HG03354 (cell line): ENCODE data around the gene PPP1R9A.
"Not testable (repeated sequence)": the region's sequence is repeated elsewhere in the genome, so short reads cannot be mapped to it uniquely, and the experiment has no call there.

Source experiments
- ATAC-seq: cut with Tn5 transposase; IDR thresholded peaks from one replicate; pipeline ENCODE4 v1.9.1; 2021; ENCODE audit warnings: mild to moderate bottlenecking; ENCODE audit not compliant: unreplicated experiment, poor library complexity, severe bottlenecking

Gene PPP1R9A

GRCh38 chr7:94971051-94971867 is 63.9 kb downstream of the PPP1R9A start:
- no peak for ATAC-seq

GRCh38 chr7:94972296-94972695 is 64.9 kb downstream of the PPP1R9A start:
- no peak for ATAC-seq

DNA sequence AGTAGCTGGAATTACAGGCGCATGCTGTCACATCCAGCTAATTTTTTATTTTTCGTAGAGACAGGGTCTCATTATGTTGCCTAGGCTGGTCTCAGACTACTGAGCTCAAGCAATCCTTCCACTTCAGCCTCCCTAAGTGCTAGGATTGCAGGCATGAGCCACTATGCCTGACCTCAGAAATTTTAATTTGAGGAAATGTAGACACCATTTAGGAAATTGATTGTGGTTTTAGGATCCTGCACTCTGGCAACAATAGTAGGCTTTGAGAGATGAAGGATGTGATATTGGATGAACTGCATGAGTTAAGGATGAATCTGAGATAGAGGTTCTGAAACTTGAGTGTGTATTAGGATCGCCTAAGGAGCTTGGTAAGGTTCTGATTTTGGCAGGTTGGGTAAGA is 66.5 kb downstream of the PPP1R9A start:
- no peak for ATAC-seq

GRCh38 chr7:94974423-94974822 is 67.0 kb downstream of the PPP1R9A start:
- ATAC-seq = no peak

DNA sequence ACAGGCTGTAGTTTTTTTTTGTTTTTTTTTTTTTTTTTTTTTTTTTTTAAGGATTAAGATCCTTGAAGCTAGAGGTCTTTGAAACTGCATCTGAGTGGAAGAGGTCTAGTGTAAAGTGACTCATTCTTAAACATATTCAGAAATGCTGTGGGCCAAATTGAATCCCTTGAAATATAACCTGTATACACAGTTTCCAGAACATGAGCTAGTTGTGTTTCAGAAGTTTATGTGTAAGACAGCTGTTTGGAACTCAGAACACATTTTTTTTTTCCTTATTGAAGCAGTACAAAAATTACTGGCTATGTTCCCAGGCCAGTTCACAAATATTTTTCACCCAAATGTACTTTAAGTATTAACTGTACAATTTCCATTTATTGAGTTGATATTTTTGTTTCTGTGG is 67.9 kb downstream of the PPP1R9A start:
- ATAC-seq = no peak

DNA sequence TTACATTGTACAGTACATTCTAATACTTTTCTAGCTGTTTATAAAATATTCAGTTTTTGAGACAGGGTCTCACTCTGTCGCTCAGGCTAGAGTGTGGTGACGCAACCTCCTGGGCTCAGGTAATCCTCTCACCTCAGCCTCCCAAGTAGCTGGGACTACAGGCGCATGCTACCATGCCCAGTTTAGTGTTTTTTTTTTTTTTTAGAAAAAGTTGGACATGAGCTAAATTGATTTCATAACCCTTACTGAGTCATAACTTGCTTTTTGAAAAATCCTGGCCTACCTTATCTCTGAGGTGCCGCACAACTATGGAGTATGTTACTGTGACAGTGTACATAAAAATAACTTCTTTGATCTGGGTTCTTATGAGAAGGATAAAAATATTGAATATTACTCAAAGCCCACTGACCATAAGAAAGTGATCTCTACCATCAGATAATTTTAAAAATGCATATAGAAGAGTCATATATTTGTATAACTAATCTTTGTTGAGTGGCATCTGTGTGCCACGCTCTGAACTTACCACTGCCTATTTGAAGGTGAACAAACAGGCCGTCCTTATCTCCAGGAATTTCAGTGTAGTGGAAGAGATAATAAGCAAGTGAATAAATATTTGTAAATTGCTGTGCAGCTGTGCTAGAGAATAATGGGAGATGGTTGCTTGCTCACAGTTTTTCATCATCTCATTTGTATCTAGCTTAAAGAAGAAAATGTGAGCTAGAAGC is 73.2 kb downstream of the PPP1R9A start:
- no peak for ATAC-seq

DNA sequence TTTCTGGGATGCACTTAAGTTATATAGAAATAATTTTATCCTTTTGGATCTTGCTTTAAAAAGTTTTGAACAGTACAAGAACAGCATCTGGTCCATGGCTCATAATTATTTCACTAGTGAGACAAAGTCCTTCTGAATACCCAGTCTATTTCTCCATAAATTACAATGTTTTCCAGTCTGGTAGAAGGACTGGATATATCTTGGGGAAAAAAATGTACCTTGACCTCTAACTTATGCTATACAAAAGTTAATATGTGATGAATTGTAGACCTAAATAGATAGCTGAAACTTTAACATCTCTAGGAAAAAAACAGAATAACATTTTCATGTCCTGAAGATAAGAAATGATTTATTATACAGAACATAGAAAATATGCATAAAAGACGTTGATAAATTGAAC is 88.5 kb downstream of the PPP1R9A start:
- ATAC-seq = no peak

GRCh38 chr7:94996369-94996768 is 89.0 kb downstream of the PPP1R9A start:
- no peak for ATAC-seq

DNA sequence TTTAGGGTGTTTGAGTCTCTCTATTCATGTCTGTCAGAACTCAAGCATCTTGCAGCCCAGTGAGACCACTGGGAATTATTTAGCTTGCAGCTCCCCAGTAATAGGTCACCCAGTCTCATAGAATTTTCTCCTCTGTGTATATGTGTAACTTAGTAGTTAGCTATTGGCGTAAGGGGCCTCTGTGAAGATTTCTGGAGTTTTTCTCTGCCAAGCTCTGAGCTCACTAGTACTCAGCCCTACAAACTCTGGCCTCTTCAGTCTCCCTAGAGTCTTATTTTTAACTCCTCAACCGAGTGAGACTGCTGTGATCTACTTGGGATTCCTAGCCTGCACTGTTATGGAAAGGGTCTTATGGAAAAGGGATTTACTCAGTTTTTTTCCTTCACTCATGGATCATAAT is 90.2 kb downstream of the PPP1R9A start:
- no peak for ATAC-seq

DNA sequence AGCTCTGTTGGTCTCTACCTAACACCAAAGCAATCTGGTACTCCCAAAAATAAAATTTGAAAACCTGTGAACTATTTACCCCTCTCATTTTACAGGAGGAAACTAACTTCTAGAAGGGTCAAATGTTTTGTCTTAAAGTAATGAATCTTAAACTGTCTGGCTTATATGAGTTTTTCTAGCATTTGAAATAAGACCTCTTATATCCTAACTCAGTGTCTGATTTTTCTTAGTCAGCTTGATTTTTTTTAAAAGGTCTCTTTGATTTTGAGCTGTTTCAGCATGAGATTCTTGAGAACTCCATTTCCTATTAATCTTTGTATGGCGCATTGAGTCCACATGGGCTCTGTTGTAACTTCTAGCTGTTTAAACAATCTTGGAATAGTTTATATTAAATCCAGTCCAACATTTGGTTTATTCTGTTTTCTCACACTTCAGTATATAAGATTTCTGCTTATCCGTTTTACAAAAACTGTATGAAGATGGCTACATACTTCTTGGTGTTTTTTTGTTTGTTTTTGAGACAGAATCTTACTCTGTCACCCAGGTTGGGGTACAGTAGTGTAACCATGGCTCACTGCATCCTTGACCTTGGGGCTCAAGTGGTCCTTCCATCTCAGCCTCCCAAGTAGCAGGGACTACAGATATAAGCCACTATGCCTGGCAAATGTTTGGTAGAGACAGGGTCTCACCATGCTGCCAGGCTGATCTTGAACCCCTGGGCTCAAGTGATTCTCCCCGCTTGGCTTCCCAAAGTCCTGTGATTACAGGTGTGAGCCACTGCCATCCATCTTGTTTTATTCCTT is 91.1 kb downstream of the PPP1R9A start:
- no peak for ATAC-seq

DNA sequence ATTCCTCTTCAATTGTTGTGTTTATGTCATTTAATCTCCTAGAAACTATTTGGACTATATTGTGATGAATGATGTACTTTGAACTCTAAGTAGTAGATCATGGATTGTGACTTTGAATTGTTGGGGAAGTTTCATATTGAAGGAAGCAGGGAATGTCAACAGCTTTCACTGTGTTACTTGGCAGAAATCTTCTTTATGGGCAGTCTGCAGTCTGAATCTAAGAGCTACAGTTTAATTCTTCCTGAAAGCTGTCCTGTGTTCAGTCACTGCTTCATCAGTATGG is 91.6 kb downstream of the PPP1R9A start:
- ATAC-seq = no peak

DNA sequence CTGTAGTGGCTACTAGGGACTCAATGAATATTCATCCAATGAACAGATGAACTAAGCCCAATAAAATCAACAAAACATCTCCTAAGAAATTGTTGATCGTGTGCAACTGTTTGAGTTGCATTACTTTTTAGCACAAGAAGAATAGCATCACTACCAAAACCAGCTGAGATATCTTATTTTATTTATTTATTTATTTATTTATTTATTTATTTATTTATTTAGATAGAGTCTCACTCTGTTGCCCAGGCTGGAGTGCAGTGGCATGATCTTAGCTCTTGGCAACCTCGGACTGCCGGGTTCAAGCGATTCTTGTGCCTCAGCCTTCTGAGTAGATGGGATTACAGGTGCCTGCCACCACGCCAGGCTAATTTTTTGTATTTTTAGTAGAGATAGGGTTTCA is 92.2 kb downstream of the PPP1R9A start:
- ATAC-seq = not testable (repeated sequence)

- no peak for ATAC-seq
Measured at GRCh38 chr7:95001258-95001657, 93.9 kb downstream of the PPP1R9A start.

DNA sequence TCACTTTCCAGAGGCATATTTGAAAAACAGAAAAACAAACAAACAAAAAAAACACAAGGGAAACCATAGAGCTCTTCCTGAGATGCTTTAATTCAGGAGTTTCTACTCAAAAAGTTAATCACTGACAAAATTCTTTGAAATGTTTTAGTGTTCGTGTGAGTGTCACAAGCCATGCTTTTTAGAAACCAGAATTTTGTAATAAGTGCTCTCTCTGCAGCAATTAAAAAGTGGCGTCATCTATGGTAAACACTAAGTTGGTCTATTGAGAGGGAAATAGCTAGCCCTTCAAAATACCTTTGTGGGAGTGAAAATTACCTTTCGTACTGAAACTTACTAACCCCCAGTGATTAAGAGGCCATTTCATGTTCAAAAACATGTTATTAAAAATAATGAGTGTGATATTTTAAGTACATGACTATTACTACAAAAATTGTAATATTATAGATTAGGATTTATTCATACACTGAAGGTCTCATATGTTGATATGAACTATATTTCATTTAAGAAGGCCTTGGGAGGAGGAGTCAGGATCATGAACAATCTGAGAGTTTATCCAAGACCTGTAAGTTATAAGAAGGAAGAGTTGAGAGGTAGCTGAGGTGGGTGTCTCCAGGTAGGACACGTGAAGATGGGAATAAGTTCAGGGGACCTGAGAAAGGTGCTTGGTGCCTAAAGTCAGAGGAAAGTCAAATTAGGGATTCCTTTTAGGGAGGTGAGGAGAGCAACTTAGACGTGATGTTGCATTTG is 94.6 kb downstream of the PPP1R9A start:
- ATAC-seq = no peak

- no peak for ATAC-seq
Measured at GRCh38 chr7:95002775-95003174, 95.4 kb downstream of the PPP1R9A start.

DNA sequence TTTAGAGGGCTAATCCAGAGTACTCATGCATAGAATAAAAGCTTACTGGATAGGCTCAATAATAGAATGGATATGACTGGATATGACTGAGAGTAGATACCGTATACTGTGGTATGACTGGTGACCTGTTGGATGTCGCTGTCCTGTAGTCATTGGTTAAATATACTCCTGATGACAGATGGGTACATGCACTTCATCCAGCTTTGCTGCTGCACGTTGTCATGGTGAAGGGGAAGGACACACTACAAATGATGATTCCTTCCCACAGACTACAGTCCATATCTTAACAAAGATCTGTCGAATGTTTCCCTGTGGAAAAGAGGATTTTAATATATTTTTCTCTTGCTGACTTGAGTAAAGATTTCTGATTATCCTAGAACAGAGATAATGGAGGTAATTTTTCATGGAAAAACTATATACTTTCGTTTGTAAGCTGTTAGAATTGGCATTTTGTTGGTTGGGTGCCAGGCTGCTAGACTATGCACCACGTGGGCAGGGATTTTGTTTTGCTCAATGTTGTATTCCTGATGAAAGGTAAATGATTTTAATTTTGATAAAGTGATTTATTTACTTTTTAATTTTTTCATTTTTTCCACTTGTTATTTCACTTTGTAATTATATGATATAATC is 97.3 kb downstream of the PPP1R9A start:
- ATAC-seq = no peak

DNA sequence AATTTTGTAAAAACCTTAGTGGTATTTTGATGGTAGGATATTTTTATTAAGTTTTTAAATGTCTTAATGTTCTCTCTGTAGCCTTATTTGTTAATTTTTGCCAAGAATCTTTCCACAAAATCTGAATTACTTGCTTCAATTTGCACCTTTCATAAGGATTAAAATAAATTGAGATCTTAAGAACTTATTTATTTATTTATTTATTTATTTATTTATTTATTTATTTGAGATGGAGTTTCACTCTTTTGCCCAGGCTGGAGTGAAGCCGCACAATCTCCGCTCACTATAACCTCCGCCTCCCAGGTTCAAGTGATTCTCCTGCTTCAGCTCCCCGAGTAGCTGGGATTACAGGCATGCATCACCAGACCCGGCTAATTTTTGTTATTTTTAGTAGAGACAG is 98.6 kb downstream of the PPP1R9A start:
- no peak for ATAC-seq

GRCh38 chr7:95008773-95009172 is 101.4 kb downstream of the PPP1R9A start:
- ATAC-seq = not testable (repeated sequence)

DNA sequence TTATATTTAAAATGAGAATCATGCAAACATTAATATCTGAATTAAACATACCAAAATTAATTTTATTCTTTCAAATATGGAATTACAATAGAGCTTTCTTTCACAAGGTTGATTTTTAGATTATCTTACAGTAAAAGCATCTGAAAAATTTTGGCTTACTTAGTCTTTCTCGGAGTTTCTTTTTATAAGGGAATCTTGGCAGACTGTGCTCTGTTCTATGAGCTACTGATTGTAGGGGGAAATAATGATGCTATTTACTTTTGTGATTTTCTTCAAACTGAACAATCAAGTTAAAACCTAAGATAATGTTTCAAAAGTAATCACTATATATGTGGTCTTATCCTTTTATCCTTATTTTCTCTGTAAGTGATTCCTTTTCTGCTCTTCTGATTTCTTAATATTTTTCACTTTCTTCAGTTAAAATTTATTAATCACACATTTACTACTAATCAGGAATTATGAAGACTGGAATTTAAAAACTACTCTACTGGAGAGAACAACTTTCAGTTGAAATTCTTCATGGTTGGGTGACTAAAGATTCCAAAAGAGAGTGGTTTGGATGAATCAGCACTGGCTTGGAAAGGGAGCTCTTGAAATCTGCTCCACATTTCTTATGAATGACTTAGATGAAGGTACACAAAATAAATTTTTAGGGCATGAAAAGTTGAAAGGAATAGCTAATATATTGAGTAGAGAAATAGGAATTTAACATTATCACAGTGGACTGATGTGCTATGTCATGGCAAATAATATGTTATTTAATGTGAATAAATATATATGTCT is 103.9 kb downstream of the PPP1R9A start:
- no peak for ATAC-seq
